HFF-Myc (cell line): Measurements from ENCODE around the gene PKP1.

Source experiments
- DNase-seq: peaks from one replicate; pipeline ENCODE4 v3.0.0-alpha.2; 2011; ENCODE audit warnings: low read depth; ENCODE audit errors: extremely low read depth
- H3K4me3 ChIP-seq: replicated peaks from 2 replicates; pipeline ENCODE4 v1.5.1; 2011; ENCODE audit warnings: low read depth, mild to moderate bottlenecking, control low read depth, low read length
- TF ChIP-seq, protein P1 (sequence below): IDR thresholded peaks from 2 replicates; pipeline ENCODE4 v1.5.1; 2012; ENCODE audit warnings: mild to moderate bottlenecking, low read depth, low read length, control low read depth; ENCODE audit errors: missing control alignments

PKP1 gene

DNA sequence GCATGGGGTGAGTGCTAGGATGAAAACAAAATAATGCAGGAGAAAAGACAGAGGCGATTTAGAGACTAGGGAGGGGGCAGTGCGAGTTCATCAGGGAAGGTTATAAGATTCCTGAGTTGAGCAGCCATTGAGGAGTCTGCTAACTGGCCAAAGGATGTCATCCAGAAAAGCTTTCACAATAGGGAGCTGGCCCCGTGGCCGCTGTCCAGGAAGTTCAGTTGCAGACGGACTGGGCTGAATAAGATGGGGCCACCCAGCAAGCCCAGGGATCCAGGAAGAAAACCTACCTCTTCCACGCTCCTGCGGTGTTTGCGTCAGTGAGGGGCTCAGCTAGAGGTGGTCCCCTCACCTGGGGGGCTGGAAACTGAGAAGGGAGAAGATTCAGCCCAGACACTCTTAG is 4.0 kb upstream of the PKP1 start:
- TF ChIP-seq, protein P1, sequence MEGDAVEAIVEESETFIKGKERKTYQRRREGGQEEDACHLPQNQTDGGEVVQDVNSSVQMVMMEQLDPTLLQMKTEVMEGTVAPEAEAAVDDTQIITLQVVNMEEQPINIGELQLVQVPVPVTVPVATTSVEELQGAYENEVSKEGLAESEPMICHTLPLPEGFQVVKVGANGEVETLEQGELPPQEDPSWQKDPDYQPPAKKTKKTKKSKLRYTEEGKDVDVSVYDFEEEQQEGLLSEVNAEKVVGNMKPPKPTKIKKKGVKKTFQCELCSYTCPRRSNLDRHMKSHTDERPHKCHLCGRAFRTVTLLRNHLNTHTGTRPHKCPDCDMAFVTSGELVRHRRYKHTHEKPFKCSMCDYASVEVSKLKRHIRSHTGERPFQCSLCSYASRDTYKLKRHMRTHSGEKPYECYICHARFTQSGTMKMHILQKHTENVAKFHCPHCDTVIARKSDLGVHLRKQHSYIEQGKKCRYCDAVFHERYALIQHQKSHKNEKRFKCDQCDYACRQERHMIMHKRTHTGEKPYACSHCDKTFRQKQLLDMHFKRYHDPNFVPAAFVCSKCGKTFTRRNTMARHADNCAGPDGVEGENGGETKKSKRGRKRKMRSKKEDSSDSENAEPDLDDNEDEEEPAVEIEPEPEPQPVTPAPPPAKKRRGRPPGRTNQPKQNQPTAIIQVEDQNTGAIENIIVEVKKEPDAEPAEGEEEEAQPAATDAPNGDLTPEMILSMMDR: no peak
- no peak for DNase-seq
- H3K4me3 ChIP-seq: no peak overlapping the region

DNA sequence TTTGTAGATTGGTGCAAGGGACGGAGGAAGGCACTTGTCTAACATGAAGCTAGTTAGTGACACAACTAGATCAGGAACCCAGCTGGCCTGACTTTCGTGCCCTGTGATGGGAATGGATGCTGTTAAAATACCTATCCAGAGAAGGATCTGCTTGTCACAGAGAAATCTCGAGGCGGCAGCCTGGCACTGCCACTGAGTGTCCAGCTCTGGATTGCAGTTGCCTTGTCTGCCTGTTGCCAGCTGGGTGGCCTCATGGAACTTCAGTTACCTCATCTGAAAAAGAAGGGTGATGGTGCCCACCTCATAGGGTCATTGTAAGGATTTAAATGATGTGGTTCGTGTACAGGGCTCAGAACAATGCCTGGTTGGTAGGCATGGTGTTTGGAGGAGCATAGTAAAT is 2.4 kb upstream of the PKP1 start:
- no peak overlapping the region for H3K4me3 ChIP-seq
- TF ChIP-seq, protein P1: no peak
- DNase-seq: no peak

DNA sequence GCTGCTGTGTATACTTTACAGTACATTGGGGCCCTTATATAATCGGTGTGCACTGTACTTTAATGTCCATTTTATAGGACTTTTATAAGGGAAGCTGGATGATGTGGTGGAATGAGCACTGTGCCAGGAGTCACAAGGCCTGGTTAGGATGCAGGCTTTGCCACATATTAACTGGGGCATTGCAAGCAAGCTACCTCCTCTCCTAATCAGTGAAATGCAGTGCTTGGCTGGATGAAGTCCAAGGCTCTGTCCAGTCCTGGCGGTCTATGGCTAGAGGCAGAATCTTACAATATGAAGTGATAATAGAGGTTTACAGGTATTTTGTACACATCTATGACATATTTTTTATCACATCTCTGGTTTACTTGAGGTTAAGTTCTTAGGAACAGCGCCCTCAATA is 1.7 kb upstream of the PKP1 start:
- no peak for DNase-seq
- no peak overlapping the region for H3K4me3 ChIP-seq
- TF ChIP-seq, protein P1: no peak

DNA sequence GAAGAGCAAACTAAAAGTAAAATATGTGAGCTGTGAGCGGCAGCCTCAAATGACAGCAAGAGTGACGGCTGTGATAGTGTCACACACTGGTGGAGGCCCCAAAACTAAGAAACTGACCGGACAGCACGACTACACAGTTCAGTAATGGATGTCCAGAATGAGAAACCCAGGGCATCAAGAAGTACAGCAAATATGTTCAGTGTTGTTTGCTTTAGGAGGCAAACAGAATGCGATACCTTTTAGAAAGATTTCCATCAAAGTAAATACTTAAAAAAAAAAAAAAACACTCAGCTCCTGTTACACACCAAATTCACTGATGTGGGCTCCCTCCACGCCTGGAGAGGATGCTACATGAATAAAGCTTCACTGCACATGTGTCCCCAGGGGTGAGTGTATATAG is 1.1 kb upstream of the PKP1 start:
- no peak for DNase-seq
- TF ChIP-seq, protein P1: no peak
- H3K4me3 ChIP-seq: no peak overlapping the region

DNA sequence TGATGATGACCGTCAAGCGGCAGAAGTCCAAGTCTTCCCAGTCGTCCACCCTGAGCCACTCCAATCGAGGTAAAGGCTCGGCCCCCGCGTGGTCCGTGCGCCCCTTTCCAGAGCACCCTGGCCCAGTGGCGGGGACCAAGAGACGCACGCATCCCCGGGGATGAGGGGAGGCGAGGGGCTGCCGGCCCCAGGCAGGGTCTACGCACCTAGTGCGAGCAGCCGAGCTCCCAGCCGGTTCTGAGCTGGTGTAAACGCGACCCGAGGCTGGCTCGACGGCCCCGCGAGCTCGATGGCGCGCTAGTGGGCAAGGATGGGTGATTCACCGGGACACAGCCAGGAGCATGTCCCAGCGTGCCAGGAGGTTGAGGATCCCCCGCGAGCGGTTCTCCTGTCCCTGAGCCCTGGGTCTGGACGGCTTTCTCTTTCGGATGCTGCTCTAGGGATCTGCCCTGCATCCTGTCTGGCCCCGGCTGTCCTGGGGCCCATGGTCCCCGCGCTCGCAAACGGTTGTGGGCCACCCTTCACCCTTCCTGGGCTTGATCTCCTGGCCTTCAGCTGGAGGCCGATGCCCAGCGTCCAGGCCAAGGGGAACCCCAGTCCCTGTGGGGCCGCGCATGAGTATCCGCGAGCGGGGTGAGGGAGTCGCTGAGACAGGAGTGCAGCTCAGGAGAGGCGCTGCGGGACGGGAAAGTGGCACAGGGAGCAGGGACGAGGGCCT is 689 bp downstream of the PKP1 start:
- no peak overlapping the region for H3K4me3 ChIP-seq
- TF ChIP-seq, protein P1: no peak
- no peak for DNase-seq

DNA sequence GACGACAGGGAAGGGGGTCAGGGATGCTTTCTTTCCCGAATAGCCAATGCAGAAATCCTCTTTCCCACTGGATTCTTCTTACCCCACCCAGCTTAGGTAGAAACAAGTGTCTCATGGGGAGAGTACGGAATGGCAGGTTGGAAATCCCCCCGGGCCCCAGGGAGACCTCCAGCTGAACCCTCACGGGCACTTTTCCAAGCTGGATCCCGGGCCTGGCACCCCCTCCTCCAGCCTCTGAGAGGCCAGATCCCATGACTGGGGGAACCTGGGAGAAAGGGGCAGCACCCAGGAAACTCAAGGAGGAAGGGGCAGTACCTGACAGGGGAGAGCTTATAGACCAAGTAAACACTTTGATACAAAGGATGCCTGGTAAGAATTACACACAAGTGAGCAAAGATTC is 1.3 kb downstream of the PKP1 start:
- H3K4me3 ChIP-seq: no peak overlapping the region
- TF ChIP-seq, protein P1: no peak
- DNase-seq: no peak

DNA sequence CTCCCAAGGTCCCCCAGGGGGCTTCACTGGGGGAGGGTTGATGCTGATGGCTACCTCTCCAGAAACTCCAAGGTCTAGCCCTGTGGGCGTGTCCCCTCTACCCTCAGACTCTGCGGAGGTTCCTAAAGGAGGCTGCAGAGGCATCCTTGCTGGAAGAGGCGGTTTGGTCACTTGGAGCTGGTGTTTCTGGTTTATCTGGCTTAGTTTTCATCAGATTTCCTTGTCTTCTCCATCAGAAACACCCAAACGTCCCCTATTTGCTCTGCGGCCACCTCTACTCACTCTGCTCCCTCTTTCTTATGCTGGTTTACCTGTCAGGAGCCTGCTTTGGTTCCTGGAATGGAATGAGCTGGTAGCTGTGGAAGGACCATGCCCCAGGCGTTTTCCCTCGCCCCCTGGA is 2.5 kb downstream of the PKP1 start:
- TF ChIP-seq, protein P1: no peak
- H3K4me3 ChIP-seq: no peak overlapping the region
- DNase-seq: no peak
